Measurements from ENCODE around the gene IL20. TPM values are rescaled to one million over a fixed set of nuclear protein-coding genes. Genes with fewer than 3 reads are reported as not detected.

Gene IL20
- total RNA-seq, 4 donors from 2014 or later: not detected

DNA sequence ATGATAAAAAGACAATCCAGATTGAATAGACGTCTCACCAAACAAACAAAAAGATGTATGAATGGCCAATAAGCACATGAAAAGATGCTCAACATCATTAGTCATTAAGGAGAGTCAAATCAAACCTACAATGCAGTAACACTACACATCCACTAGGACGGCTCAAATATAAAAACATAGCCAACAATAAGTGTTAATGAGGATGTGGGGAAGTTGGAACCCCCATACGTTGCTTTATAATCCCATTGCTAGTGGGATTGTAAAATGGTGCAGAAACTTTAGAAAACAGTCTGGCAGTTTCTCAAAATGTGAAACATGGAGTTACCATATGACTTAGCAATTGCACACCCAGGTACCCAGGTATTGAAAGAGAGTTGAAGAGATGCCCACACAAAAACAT, 17.1 kb downstream of the IL20 start:
- TF ChIP-seq EP300 (IDR thresholded peaks at IDR 0.05) (no peak), POLR2A (IDR thresholded peaks at IDR 0.05) (no peak), POLR2AphosphoS5 (IDR thresholded peaks at IDR 0.05) (no peak)
- TF ChIP-seq, protein P1, sequence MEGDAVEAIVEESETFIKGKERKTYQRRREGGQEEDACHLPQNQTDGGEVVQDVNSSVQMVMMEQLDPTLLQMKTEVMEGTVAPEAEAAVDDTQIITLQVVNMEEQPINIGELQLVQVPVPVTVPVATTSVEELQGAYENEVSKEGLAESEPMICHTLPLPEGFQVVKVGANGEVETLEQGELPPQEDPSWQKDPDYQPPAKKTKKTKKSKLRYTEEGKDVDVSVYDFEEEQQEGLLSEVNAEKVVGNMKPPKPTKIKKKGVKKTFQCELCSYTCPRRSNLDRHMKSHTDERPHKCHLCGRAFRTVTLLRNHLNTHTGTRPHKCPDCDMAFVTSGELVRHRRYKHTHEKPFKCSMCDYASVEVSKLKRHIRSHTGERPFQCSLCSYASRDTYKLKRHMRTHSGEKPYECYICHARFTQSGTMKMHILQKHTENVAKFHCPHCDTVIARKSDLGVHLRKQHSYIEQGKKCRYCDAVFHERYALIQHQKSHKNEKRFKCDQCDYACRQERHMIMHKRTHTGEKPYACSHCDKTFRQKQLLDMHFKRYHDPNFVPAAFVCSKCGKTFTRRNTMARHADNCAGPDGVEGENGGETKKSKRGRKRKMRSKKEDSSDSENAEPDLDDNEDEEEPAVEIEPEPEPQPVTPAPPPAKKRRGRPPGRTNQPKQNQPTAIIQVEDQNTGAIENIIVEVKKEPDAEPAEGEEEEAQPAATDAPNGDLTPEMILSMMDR (IDR thresholded peaks at IDR 0.05): no peak
- WGBS, 2 donors (ENCODE audit: low coverage in 1 of 2): 63 to 67% methylated on average over 3 of the region's 3 CpGs
- H3K4me1 ChIP-seq: no peaks in the 10 kb centered on the region

DNA sequence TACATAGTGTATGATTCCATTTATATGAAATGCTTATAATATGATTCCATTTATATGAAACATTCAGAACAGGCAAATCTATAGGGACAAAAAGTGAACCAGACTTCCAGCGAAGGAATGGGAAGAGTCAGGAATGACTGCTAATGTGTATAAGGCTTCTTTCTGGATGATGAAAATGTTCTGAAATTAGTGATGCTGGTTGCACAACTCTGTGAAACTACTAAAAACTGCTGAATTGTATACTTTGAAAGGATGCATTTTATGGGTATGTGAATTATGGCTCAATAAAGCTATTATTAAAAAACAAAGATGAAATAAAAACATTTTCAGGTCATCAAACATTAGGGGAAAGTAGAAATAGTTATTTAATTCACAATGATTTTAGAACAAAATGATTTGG, 17.7 kb downstream of the IL20 start:
- no peak overlapping the region for H3K4me3 ChIP-seq
- peaks cover 7% of the 10 kb centered on the region for H3K27me3 ChIP-seq
- no peak for ATAC-seq
- H3K36me3 ChIP-seq: no peaks in the 10 kb centered on the region
- H3K9me3 ChIP-seq: peaks cover 0 to 7% (median 0%) of the 10 kb centered on the region in 3 donors
- no peak overlapping the region for H3K27ac ChIP-seq
- 88 to 100% methylated on average over 1 of the region's 1 CpG for WGBS, 2 donors (ENCODE audit: low coverage in 1 of 2)
- TF ChIP-seq EP300 (IDR thresholded peaks at IDR 0.05) (no peak), POLR2AphosphoS5 (IDR thresholded peaks at IDR 0.05) (no peak), POLR2A (IDR thresholded peaks at IDR 0.05) (no peak)
- TF ChIP-seq, protein P1 (IDR thresholded peaks at IDR 0.05): no peak
- H3K4me1 ChIP-seq: no peaks in the 10 kb centered on the region

More for the DNA sequence above, 17.1 kb downstream of the IL20 start:
- H3K36me3 ChIP-seq: no peaks in the 10 kb centered on the region
- no peak overlapping the region for H3K27ac ChIP-seq
- no peak overlapping the region for H3K4me3 ChIP-seq
- no peak for ATAC-seq
- H3K27me3 ChIP-seq: peaks cover 7% of the 10 kb centered on the region
- H3K9me3 ChIP-seq: peaks cover 0 to 13% (median 0%) of the 10 kb centered on the region in 3 donors

DNA sequence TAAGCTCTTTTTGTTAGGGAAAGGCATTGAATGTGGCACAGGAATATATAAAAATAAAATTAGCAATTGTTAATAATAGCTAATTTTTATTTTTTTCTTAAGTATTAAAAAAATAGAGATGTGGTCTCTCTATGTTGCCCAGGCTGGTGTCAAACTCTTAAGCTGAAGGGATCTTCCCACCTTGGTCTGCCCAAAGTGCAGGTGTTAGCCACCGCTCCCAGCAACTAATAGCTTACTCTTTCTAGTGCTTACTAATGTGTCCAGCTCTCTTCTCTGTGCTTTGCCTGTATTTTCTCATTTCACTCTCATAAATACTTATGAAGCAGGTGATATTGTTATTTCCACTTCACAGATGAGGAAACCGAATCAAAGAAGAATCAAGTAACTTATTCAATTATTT, 18.5 kb downstream of the IL20 start:
- no peaks in the 10 kb centered on the region for H3K4me1 ChIP-seq
- H3K9me3 ChIP-seq: no peaks in the 10 kb centered on the region
- 75 to 79% methylated on average over 2 of the region's 2 CpGs for WGBS, 2 donors (ENCODE audit: low coverage in 1 of 2)
- H3K4me3 ChIP-seq: no peak overlapping the region
- no peak overlapping the region for H3K27ac ChIP-seq
- TF ChIP-seq, protein P1 (IDR thresholded peaks at IDR 0.05): no peak
- TF ChIP-seq EP300 (IDR thresholded peaks at IDR 0.05) (no peak), POLR2A (IDR thresholded peaks at IDR 0.05) (no peak), POLR2AphosphoS5 (IDR thresholded peaks at IDR 0.05) (no peak)
- H3K36me3 ChIP-seq: no peaks in the 10 kb centered on the region
- H3K27me3 ChIP-seq: peaks cover 7% of the 10 kb centered on the region
- no peak for ATAC-seq

DNA sequence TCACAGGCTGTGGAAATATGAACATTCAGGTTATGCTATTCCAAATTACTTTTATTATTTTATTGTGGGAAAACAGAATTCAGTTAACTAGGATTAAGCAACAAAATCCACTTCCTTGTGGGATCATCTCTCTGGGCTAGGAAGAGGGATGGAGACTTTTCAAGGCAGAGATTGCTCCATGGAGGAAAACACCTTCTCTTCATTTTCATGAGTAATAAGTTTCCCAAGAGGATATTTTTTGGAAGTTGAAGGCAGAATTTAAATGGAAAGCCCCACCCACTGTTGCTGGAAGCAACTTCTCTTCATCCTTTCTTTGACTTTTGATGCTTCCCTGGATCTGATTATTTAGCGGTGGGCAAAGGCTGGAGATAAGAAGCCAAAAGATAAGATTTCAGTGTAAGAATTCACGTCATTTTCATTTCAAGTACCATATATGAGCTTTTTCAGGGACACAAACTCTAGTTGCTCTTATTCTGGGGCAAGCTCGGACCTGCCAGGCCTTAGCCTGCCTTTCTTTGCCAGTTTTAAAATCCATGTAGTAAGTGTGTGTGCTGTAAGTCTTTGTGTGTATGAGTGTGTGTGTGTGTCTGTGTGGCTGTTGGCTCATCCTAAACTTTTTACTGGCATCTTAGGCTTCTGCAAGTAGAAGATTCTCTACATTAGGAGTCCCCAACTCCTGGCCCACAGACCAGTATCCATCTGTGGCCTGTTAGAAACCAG, 20.1 kb downstream of the IL20 start:
- Histone ChIP-seq H3K27ac (no peak overlapping the region), H3K36me3 (no peaks in the 10 kb centered on the region), H3K9me3 (no peaks in the 10 kb centered on the region), H3K4me3 (no peak overlapping the region), H3K27me3 (peaks cover 7% of the 10 kb centered on the region), H3K4me1 (no peaks in the 10 kb centered on the region)
- TF ChIP-seq, protein P1 (IDR thresholded peaks at IDR 0.05): no peak
- TF ChIP-seq EP300 (IDR thresholded peaks at IDR 0.05) (no peak), POLR2AphosphoS5 (IDR thresholded peaks at IDR 0.05) (no peak), POLR2A (IDR thresholded peaks at IDR 0.05) (no peak)
- ATAC-seq: no peak
- whole genome bisulfite sequencing, 2 donors (ENCODE audit: low coverage in 1 of 2): 60 to 61% methylated on average over 2 to 3 of the region's 3 CpGs

DNA sequence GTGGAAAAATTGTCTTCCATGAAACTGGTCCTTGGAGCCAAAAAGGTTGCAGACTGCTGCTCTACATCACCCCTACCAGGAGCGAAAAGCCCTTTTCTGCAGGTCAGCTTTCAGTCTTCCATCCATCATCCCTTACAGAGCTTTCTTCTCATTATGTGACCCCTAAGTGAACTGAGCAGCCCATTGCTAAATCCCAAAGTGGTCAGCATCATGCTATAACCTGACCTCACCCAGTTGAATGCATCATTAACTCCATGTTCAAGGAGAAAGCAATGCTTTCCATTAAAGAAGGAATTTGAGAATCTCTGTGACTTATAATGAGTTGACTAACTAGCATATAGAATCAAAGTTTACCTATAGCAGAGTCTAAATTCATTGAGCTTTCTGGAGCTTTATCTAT, 21.4 kb downstream of the IL20 start:
- Histone ChIP-seq H3K36me3 (no peaks in the 10 kb centered on the region), H3K4me3 (no peak overlapping the region), H3K4me1 (no peaks in the 10 kb centered on the region), H3K27ac (no peak overlapping the region), H3K9me3 (no peaks in the 10 kb centered on the region), H3K27me3 (peaks cover 19% of the 10 kb centered on the region)
- ATAC-seq: no peak
- TF ChIP-seq, protein P1 (IDR thresholded peaks at IDR 0.05): no peak
- TF ChIP-seq POLR2A (IDR thresholded peaks at IDR 0.05) (no peak), EP300 (IDR thresholded peaks at IDR 0.05) (no peak), POLR2AphosphoS5 (IDR thresholded peaks at IDR 0.05) (no peak)
- WGBS, 2 donors (ENCODE audit: low coverage in 1 of 2): 85% methylated on average over 1 of the region's 1 CpG; no CpG with 5 or more reads in 1 of the 2 donors
